HG03045 (cell line): ENCODE measurements around the gene ZNF700.
"Not testable (repeated sequence)": the region's sequence is repeated elsewhere in the genome, so short reads cannot be mapped to it uniquely, and the experiment has no call there.

Experiments used
- ATAC-seq: cut with Tn5 transposase; IDR thresholded peaks from one replicate; pipeline ENCODE4 v1.9.1; 2021; ENCODE audit warnings: mild to moderate bottlenecking, moderate library complexity; ENCODE audit not compliant: unreplicated experiment

ZNF700 gene

GRCh38 chr19:11935829-11936228, 10.9 kb downstream of the ZNF700 start:
- ATAC-seq: not testable (repeated sequence)

GRCh38 chr19:11938383-11938782, 13.5 kb downstream of the ZNF700 start:
- ATAC-seq: not testable (repeated sequence)

- ATAC-seq: not testable (repeated sequence)
Observed at GRCh38 chr19:11941361-11941887, 16.5 kb downstream of the ZNF700 start.

GRCh38 chr19:11942008-11942842, 17.3 kb downstream of the ZNF700 start:
- no peak for ATAC-seq

GRCh38 chr19:11942843-11943108, 17.9 kb downstream of the ZNF700 start:
- no peak for ATAC-seq

GRCh38 chr19:11944656-11945055, 19.7 kb downstream of the ZNF700 start:
- no peak for ATAC-seq

- ATAC-seq: no peak
Observed at GRCh38 chr19:11948646-11949045, 23.7 kb downstream of the ZNF700 start.

GRCh38 chr19:11949201-11949600, 24.3 kb downstream of the ZNF700 start:
- ATAC-seq: no peak

GRCh38 chr19:11949614-11950080, 24.7 kb downstream of the ZNF700 start:
- ATAC-seq: not testable (repeated sequence)

- no peak for ATAC-seq
Observed at GRCh38 chr19:11950312-11950711, 25.4 kb downstream of the ZNF700 start.

- ATAC-seq: no peak
Observed at GRCh38 chr19:11963566-11964355, 38.9 kb downstream of the ZNF700 start.

GRCh38 chr19:11964496-11964857, 39.6 kb downstream of the ZNF700 start:
- no peak for ATAC-seq

GRCh38 chr19:11964858-11965645, 40.1 kb downstream of the ZNF700 start, which contains the start of gene ZNF763:
ZNF763 (plus strand) TSS chr19:11965040; CDS start chr19:11965209, 169 bp downstream.
- peak; percentile 88 for ATAC-seq

- no peak for ATAC-seq
Observed at GRCh38 chr19:11970174-11970573, 45.3 kb downstream of the ZNF700 start.

GRCh38 chr19:11971041-11971440, 46.1 kb downstream of the ZNF700 start:
- no peak for ATAC-seq

- no peak for ATAC-seq
Observed at GRCh38 chr19:11973019-11973810, 48.3 kb downstream of the ZNF700 start.

- ATAC-seq: no peak
Observed at GRCh38 chr19:11978492-11979100, 53.7 kb downstream of the ZNF700 start.

GRCh38 chr19:11979527-11979926, 54.6 kb downstream of the ZNF700 start:
- no peak for ATAC-seq

GRCh38 chr19:11982526-11982925, 57.6 kb downstream of the ZNF700 start:
- no peak for ATAC-seq

- ATAC-seq: no peak
Observed at GRCh38 chr19:11984986-11985385, 60.1 kb downstream of the ZNF700 start.
